22Rv1 (cell line): ENCODE data around the gene USP12.
"Not testable (repeated sequence)": the region's sequence is repeated elsewhere in the genome, so short reads cannot be mapped to it uniquely, and the experiment has no call there.

ENCODE experiments used
- H3K27ac ChIP-seq: fragments of 450-650 bp; 2 replicates; pipeline ENCODE4 v1.5.1; 2017
- CTCF ChIP-seq: fragments of 450-650 bp; IDR thresholded peaks from 2 replicates; pipeline ENCODE4 v1.5.1; 2017; ENCODE audit warnings: mild to moderate bottlenecking
- ZFX ChIP-seq: fragments of 450-650 bp; IDR thresholded peaks from 2 replicates; pipeline ENCODE4 v1.6.1; 2017; ENCODE audit warnings: antibody characterized with exemption, borderline replicate concordance

USP12 gene

GRCh38 chr13:27141746-27142145 is 29.9 kb downstream of the USP12 start:
- no peak for TF ChIP-seq ZFX
- no peak for TF ChIP-seq CTCF
- no peak overlapping the region for H3K27ac ChIP-seq

- H3K27ac ChIP-seq = not testable (repeated sequence)
Measured at GRCh38 chr13:27141159-27141558, 30.5 kb downstream of the USP12 start.

GRCh38 chr13:27140060-27140459 is 31.6 kb downstream of the USP12 start:
- H3K27ac ChIP-seq = no peak overlapping the region
- TF ChIP-seq ZFX = no peak
- TF ChIP-seq CTCF = no peak

GRCh38 chr13:27139565-27139964 is 32.0 kb downstream of the USP12 start:
- no peak overlapping the region for H3K27ac ChIP-seq
- TF ChIP-seq ZFX = no peak
- no peak for TF ChIP-seq CTCF

- TF ChIP-seq CTCF (no peak), ZFX (no peak)
- no peak overlapping the region for H3K27ac ChIP-seq
Measured at GRCh38 chr13:27138457-27139093, 33.0 kb downstream of the USP12 start.

- TF ChIP-seq ZFX = no peak
- TF ChIP-seq CTCF = no peak
- H3K27ac ChIP-seq = no peak overlapping the region
Measured at GRCh38 chr13:27137759-27138158, 33.9 kb downstream of the USP12 start.

- no peak overlapping the region for H3K27ac ChIP-seq
- TF ChIP-seq CTCF (no peak), ZFX (no peak)
Measured at GRCh38 chr13:27135023-27135422, 36.6 kb downstream of the USP12 start.

GRCh38 chr13:27133889-27134288 is 37.7 kb downstream of the USP12 start:
- TF ChIP-seq ZFX = no peak
- no peak for TF ChIP-seq CTCF
- no peak overlapping the region for H3K27ac ChIP-seq
